ENCODE data around the gene NR2F1.

Gene NR2F1

GRCh38 chr5:93583439-93583767 is 381 bp downstream of the NR2F1 start:
- no peak for TF ChIP-seq ZNF8 (CRISPR knock-in tag; IDR thresholded peaks at IDR 0.05)
- no peak for TF ChIP-seq ARNTL (CRISPR knock-in tag; IDR thresholded peaks at IDR 0.05; ENCODE audit: borderline replicate concordance, low read depth)
- no peak for TF ChIP-seq TCF4 (CRISPR knock-in tag; IDR thresholded peaks at IDR 0.05; ENCODE audit: borderline replicate concordance)
- TF ChIP-seq PPARA (CRISPR knock-in tag; IDR thresholded peaks at IDR 0.05; ENCODE audit: borderline replicate concordance), result no peak
- TF ChIP-seq ZFP30 (CRISPR knock-in tag; IDR thresholded peaks at IDR 0.05), result no peak
- no peak for TF ChIP-seq ISL1 (CRISPR knock-in tag; IDR thresholded peaks at IDR 0.05)
- TF ChIP-seq PATZ1 (CRISPR knock-in tag; IDR thresholded peaks at IDR 0.05; ENCODE audit: borderline replicate concordance), result no peak
- TF ChIP-seq, protein P1, sequence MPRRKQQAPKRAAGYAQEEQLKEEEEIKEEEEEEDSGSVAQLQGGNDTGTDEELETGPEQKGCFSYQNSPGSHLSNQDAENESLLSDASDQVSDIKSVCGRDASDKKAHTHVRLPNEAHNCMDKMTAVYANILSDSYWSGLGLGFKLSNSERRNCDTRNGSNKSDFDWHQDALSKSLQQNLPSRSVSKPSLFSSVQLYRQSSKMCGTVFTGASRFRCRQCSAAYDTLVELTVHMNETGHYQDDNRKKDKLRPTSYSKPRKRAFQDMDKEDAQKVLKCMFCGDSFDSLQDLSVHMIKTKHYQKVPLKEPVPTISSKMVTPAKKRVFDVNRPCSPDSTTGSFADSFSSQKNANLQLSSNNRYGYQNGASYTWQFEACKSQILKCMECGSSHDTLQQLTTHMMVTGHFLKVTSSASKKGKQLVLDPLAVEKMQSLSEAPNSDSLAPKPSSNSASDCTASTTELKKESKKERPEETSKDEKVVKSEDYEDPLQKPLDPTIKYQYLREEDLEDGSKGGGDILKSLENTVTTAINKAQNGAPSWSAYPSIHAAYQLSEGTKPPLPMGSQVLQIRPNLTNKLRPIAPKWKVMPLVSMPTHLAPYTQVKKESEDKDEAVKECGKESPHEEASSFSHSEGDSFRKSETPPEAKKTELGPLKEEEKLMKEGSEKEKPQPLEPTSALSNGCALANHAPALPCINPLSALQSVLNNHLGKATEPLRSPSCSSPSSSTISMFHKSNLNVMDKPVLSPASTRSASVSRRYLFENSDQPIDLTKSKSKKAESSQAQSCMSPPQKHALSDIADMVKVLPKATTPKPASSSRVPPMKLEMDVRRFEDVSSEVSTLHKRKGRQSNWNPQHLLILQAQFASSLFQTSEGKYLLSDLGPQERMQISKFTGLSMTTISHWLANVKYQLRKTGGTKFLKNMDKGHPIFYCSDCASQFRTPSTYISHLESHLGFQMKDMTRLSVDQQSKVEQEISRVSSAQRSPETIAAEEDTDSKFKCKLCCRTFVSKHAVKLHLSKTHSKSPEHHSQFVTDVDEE (CRISPR knock-in tag; IDR thresholded peaks at IDR 0.05), result no peak
- TF ChIP-seq SNAI2 (CRISPR knock-in tag; IDR thresholded peaks at IDR 0.05), result no peak
- TF ChIP-seq CSDC2 (CRISPR knock-in tag; IDR thresholded peaks at IDR 0.05), result no peak
- TF ChIP-seq ZC3H10 (CRISPR knock-in tag; IDR thresholded peaks at IDR 0.05), result no peak
- TF ChIP-seq ZFP3 (CRISPR knock-in tag; IDR thresholded peaks at IDR 0.05), result no peak
- TF ChIP-seq BACH2 (CRISPR knock-in tag; IDR thresholded peaks at IDR 0.05; ENCODE audit: borderline replicate concordance), result no peak
- TF ChIP-seq OSR1 (CRISPR knock-in tag; IDR thresholded peaks at IDR 0.05), result no peak
- TF ChIP-seq, protein P2, sequence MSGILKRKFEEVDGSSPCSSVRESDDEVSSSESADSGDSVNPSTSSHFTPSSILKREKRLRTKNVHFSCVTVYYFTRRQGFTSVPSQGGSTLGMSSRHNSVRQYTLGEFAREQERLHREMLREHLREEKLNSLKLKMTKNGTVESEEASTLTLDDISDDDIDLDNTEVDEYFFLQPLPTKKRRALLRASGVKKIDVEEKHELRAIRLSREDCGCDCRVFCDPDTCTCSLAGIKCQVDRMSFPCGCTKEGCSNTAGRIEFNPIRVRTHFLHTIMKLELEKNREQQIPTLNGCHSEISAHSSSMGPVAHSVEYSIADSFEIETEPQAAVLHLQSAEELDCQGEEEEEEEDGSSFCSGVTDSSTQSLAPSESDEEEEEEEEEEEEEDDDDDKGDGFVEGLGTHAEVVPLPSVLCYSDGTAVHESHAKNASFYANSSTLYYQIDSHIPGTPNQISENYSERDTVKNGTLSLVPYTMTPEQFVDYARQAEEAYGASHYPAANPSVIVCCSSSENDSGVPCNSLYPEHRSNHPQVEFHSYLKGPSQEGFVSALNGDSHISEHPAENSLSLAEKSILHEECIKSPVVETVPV (CRISPR knock-in tag; IDR thresholded peaks at IDR 0.05), result no peak
- TF ChIP-seq ZNF565 (CRISPR knock-in tag; conservative IDR thresholded peaks at IDR 0.05; ENCODE audit: low read depth), result no peak
- TF ChIP-seq CREB5 (CRISPR knock-in tag; IDR thresholded peaks at IDR 0.05; ENCODE audit: low read depth), result no peak
- no peak for TF ChIP-seq ESRRG (CRISPR knock-in tag; IDR thresholded peaks at IDR 0.05)
- no peak for TF ChIP-seq TOX (CRISPR knock-in tag; IDR thresholded peaks at IDR 0.05; ENCODE audit: borderline replicate concordance)
- ATAC-seq, result no peak

DNA sequence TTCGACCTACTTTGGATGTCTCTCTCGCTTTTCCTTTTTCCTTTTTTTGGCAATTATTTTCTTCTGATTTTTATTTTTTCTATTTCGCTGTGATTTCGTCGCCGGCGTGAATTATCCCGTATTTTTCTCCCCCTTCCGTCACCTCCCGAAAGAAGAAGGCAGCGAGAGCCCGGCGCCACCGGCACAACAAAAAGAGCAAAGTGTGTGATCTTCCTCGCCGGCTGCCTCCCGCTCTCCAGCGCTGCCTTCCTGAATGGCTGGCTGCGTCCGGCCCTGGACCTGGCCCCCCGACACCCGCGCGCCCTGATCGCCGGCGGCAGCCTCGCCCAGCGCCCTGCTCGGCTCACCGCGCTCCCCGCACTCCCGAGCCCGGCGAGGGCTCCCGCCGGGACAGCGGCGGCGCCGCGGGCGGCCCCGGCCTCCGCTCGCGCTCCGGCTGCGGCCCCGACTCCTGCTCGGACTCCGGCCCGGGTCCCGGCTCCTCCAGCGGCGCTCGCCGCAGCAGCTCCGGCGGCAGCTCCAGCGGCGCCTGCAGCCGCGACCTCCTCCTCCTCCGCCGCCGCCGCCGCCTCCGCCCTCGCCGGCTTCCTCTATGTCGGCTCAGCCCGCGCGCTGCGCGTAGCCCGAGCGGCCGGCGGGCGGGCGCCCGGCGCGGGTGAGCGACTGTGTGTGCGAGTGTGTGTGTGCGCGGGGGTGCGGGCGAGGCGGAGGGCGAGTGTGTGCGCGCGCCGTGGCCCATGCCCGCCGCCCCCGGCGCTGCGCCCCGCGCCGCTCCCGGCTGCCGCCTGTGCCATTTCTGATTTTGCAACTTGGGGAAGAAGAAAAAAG is 960 bp downstream of the NR2F1 start:
- TF ChIP-seq ISL1 (CRISPR knock-in tag; IDR thresholded peaks at IDR 0.05) (no peak), GLIS3 (CRISPR knock-in tag; IDR thresholded peaks at IDR 0.05) (no peak), ZNF8 (CRISPR knock-in tag; IDR thresholded peaks at IDR 0.05) (no peak), PATZ1 (CRISPR knock-in tag; IDR thresholded peaks at IDR 0.05; ENCODE audit: borderline replicate concordance) (no peak), ZC3H10 (CRISPR knock-in tag; IDR thresholded peaks at IDR 0.05) (no peak), CSDC2 (CRISPR knock-in tag; IDR thresholded peaks at IDR 0.05) (no peak), BACH2 (CRISPR knock-in tag; IDR thresholded peaks at IDR 0.05; ENCODE audit: borderline replicate concordance) (no peak), ZFP30 (CRISPR knock-in tag; IDR thresholded peaks at IDR 0.05) (no peak)
- TF ChIP-seq, protein P3, sequence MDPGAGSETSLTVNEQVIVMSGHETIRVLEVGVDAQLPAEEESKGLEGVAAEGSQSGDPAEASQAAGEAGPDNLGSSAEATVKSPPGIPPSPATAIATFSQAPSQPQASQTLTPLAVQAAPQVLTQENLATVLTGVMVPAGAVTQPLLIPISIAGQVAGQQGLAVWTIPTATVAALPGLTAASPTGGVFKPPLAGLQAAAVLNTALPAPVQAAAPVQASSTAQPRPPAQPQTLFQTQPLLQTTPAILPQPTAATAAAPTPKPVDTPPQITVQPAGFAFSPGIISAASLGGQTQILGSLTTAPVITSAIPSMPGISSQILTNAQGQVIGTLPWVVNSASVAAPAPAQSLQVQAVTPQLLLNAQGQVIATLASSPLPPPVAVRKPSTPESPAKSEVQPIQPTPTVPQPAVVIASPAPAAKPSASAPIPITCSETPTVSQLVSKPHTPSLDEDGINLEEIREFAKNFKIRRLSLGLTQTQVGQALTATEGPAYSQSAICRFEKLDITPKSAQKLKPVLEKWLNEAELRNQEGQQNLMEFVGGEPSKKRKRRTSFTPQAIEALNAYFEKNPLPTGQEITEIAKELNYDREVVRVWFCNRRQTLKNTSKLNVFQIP (CRISPR knock-in tag; IDR thresholded peaks at IDR 0.05; ENCODE audit: borderline replicate concordance, low read depth), result no peak
- TF ChIP-seq, protein P1 (CRISPR knock-in tag; IDR thresholded peaks at IDR 0.05), result no peak
- TF ChIP-seq, protein P2 (CRISPR knock-in tag; IDR thresholded peaks at IDR 0.05), result no peak
- ATAC-seq, result no peak

Data from SK-N-SH treated with all-trans-retinoic acid at 6 μM for 48 hours (cell line).